Measurements from ENCODE around the gene PRADC1.

- TF ChIP-seq CTCF (IDR thresholded peaks at IDR 0.05) (no peak), EZH2 (IDR thresholded peaks at IDR 0.05; ENCODE audit: borderline replicate concordance, insufficient read depth, low read depth, low read length, poor library complexity, severe bottlenecking) (no peak)
Measured at GRCh38 chr2:73205611-73206010, 27.4 kb downstream of the PRADC1 start.

All from B cell (primary cell).